SK-N-SH (cell line): Measurements from ENCODE around the gene IGF2BP2.

Experiments
- CHD2 ChIP-seq: fragments of 150-350 bp; IDR thresholded peaks from 2 replicates; pipeline ENCODE4 v1.6.1; 2018; ENCODE audit warnings: low read length; ENCODE audit not compliant: partially characterized antibody
- TEAD4 ChIP-seq: IDR thresholded peaks from 2 replicates; pipeline ENCODE4 v1.4.0; 2012; ENCODE audit warnings: mild to moderate bottlenecking, borderline replicate concordance; ENCODE audit not compliant: insufficient read depth
- TF ChIP-seq, protein P1 (sequence below): fragments of 200-600 bp; sonication (generic); IDR thresholded peaks from 2 replicates; pipeline ENCODE4 v1.6.1; 2017; ENCODE audit warnings: antibody characterized with exemption, mild to moderate bottlenecking, moderate library complexity
- TF ChIP-seq, protein P2 (sequence below): fragments of 150-350 bp; IDR thresholded peaks from 2 replicates; pipeline ENCODE4 v1.6.1; 2017; ENCODE audit warnings: antibody characterized with exemption, low read length, low read depth, borderline replicate concordance

DNA sequence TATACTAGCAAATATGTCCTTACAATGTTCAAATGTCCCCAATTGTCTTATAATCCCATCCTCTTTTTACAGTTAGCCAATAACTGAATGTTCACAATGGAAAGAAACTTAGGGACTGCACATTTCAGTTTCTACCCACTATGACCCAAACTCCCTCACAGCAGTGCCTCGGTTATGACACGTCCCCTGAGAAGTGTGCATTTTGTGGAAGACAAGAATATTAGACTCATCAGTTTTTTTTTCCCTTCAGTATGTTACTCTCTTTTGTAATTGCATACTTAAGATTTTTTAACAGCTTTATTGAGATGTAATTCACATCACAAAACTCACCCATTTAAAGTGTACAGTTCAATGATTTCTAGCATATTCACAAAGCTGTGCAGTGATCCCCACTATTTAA is 64.8 kb downstream of the IGF2BP2 start:
- TF ChIP-seq, protein P1, sequence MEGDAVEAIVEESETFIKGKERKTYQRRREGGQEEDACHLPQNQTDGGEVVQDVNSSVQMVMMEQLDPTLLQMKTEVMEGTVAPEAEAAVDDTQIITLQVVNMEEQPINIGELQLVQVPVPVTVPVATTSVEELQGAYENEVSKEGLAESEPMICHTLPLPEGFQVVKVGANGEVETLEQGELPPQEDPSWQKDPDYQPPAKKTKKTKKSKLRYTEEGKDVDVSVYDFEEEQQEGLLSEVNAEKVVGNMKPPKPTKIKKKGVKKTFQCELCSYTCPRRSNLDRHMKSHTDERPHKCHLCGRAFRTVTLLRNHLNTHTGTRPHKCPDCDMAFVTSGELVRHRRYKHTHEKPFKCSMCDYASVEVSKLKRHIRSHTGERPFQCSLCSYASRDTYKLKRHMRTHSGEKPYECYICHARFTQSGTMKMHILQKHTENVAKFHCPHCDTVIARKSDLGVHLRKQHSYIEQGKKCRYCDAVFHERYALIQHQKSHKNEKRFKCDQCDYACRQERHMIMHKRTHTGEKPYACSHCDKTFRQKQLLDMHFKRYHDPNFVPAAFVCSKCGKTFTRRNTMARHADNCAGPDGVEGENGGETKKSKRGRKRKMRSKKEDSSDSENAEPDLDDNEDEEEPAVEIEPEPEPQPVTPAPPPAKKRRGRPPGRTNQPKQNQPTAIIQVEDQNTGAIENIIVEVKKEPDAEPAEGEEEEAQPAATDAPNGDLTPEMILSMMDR = no peak
- TF ChIP-seq, protein P2, sequence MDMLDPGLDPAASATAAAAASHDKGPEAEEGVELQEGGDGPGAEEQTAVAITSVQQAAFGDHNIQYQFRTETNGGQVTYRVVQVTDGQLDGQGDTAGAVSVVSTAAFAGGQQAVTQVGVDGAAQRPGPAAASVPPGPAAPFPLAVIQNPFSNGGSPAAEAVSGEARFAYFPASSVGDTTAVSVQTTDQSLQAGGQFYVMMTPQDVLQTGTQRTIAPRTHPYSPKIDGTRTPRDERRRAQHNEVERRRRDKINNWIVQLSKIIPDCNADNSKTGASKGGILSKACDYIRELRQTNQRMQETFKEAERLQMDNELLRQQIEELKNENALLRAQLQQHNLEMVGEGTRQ = no peak
- TF ChIP-seq CHD2 (no peak), TEAD4 (no peak)
